ENCODE results near the gene MARK4.

GRCh38 chr19:45262570-45262969, 11.5 kb downstream of the MARK4 start:
- no peak for TF ChIP-seq CTCF (IDR thresholded peaks at IDR 0.05)
- no peak for TF ChIP-seq ZNF281 (CRISPR knock-in tag; IDR thresholded peaks at IDR 0.05)
- TF ChIP-seq E2F1 (CRISPR knock-in tag; IDR thresholded peaks at IDR 0.05): no peak
- no peak for TF ChIP-seq RELA (CRISPR knock-in tag; IDR thresholded peaks at IDR 0.05; ENCODE audit: borderline replicate concordance)
- no peak for TF ChIP-seq MLX (CRISPR knock-in tag; IDR thresholded peaks at IDR 0.05)
- no peak for TF ChIP-seq PREB (CRISPR knock-in tag; IDR thresholded peaks at IDR 0.05; ENCODE audit: borderline replicate concordance)
